HG02938 (cell line): ENCODE data around the gene ANKRD18A.

ENCODE experiments used
- ATAC-seq: cut with Tn5 transposase; IDR thresholded peaks from one replicate; pipeline ENCODE4 v1.9.1; 2021; ENCODE audit warnings: mild to moderate bottlenecking, moderate library complexity; ENCODE audit not compliant: unreplicated experiment

ANKRD18A gene

GRCh38 chr9:38620483-38621433, at the start of gene ANKRD18A:
TSS of gene ANKRD18A (minus strand) at chr9:38620596. CDS start at chr9:38620285, 311 bp downstream.
- peak; percentile 63 for ATAC-seq

GRCh38 chr9:38668791-38669466, 48.5 kb upstream of the ANKRD18A start:
- ATAC-seq, result no peak

GRCh38 chr9:38662763-38663593, 42.6 kb upstream of the ANKRD18A start:
- ATAC-seq, result no peak

- ATAC-seq, result no peak
Observed at GRCh38 chr9:38659538-38659937, 39.1 kb upstream of the ANKRD18A start.

- ATAC-seq, result no peak
Observed at GRCh38 chr9:38656896-38657295, 36.5 kb upstream of the ANKRD18A start.

GRCh38 chr9:38652486-38652885, 32.1 kb upstream of the ANKRD18A start:
- no peak for ATAC-seq

- no peak for ATAC-seq
Observed at GRCh38 chr9:38652044-38652443, 31.6 kb upstream of the ANKRD18A start.

GRCh38 chr9:38651400-38652042, 31.1 kb upstream of the ANKRD18A start:
- no peak for ATAC-seq

GRCh38 chr9:38650564-38650963, 30.2 kb upstream of the ANKRD18A start:
- no peak for ATAC-seq

GRCh38 chr9:38649731-38650363, 29.5 kb upstream of the ANKRD18A start:
- ATAC-seq, result no peak

GRCh38 chr9:38644601-38645000, 24.2 kb upstream of the ANKRD18A start:
- no peak for ATAC-seq

- no peak for ATAC-seq
Observed at GRCh38 chr9:38643815-38644173, 23.4 kb upstream of the ANKRD18A start.

- no peak for ATAC-seq
Observed at GRCh38 chr9:38642951-38643814, 22.8 kb upstream of the ANKRD18A start.

GRCh38 chr9:38641985-38642864, 21.8 kb upstream of the ANKRD18A start:
- no peak for ATAC-seq

GRCh38 chr9:38641142-38641541, 20.7 kb upstream of the ANKRD18A start:
- no peak for ATAC-seq

GRCh38 chr9:38639577-38639940, 19.2 kb upstream of the ANKRD18A start:
- ATAC-seq, result no peak

- no peak for ATAC-seq
Observed at GRCh38 chr9:38638881-38639576, 18.6 kb upstream of the ANKRD18A start.

- no peak for ATAC-seq
Observed at GRCh38 chr9:38634315-38634714, 13.9 kb upstream of the ANKRD18A start.
